ENCODE measurements around the gene RIOK1. TPM values are rescaled to one million over a fixed set of nuclear protein-coding genes. Genes with fewer than 3 reads are reported as not detected.

The RIOK1 gene
- total and polyA plus RNA-seq, 5 donors = 7.7 to 14.3 (median 13.2) TPM

DNA sequence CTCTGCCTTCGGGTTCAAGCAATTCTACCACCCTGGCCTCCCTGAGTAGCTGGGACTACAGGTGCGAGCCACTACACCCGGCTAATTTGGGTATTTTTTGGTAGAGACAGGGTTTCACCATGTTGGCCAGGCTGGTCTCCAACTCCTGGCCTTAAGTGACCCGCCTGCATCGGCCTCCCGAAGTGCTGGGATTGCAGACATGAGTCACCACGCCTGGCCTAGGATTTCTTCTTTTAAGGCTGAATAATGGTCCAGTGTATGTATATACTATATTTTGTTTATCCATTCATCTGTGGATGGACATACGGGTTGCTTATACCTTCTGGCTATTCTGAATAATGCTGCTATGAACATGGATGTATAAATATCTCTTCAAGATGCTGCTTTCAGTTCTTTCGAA lies 17.1 kb downstream of the RIOK1 start:
- Histone ChIP-seq H3K27me3 (ENCODE audit: control insufficient read depth, insufficient read depth) (no peaks in the 10 kb centered on the region), H3K4me3 (ENCODE audit: low read length) (no peak overlapping the region), H3K27ac (ENCODE audit: low read length) (no peak overlapping the region), H3K9me3 (ENCODE audit: control insufficient read depth, low read length) (no peaks in the 10 kb centered on the region), H3K4me1 (ENCODE audit: control insufficient read depth, insufficient read depth, low read length) (no peaks in the 10 kb centered on the region)
- no peak for DNase-seq
- no peak for ATAC-seq
- WGBS = 90% methylated on average over 9 of the region's 9 CpGs
- intact Hi-C loops (cut with DNase I) = loop anchor here in 1 of 4 donors (10.0 kb wide), 1 partner anchor 102 kb away; no protein-coding TSS in a partner anchor

GRCh38 chr6:7409740-7410139 lies 20.1 kb downstream of the RIOK1 start:
- Histone ChIP-seq H3K4me3 (ENCODE audit: low read length) (no peak overlapping the region), H3K27ac (ENCODE audit: low read length) (no peak overlapping the region), H3K9me3 (ENCODE audit: control insufficient read depth, low read length) (no peaks in the 10 kb centered on the region), H3K27me3 (ENCODE audit: control insufficient read depth, insufficient read depth) (no peaks in the 10 kb centered on the region), H3K4me1 (ENCODE audit: control insufficient read depth, insufficient read depth, low read length) (no peaks in the 10 kb centered on the region)
- DNase-seq (no peak), ATAC-seq (no peak)
- 94% methylated on average over 6 of the region's 6 CpGs for WGBS
- intact Hi-C loops (cut with DNase I) = loop anchor here in 3 of 4 donors (10.0 kb wide), 2 partner anchors 105 to 165 kb away; no protein-coding TSS in a partner anchor

- Histone ChIP-seq H3K27me3 (ENCODE audit: control insufficient read depth, insufficient read depth) (no peaks in the 10 kb centered on the region), H3K4me3 (ENCODE audit: low read length) (no peak overlapping the region), H3K27ac (ENCODE audit: low read length) (no peak overlapping the region), H3K9me3 (ENCODE audit: control insufficient read depth, low read length) (no peaks in the 10 kb centered on the region), H3K4me1 (ENCODE audit: control insufficient read depth, insufficient read depth, low read length) (no peaks in the 10 kb centered on the region)
- ATAC-seq (no peak), DNase-seq (no peak)
- WGBS = 95% methylated on average over 4 of the region's 4 CpGs
- intact Hi-C loops (cut with DNase I) = loop anchor here in 2 of 4 donors (10.0 kb wide), 1 partner anchor 164 kb away; no protein-coding TSS in a partner anchor
Observed at GRCh38 chr6:7410851-7411250, 21.2 kb downstream of the RIOK1 start.

DNA sequence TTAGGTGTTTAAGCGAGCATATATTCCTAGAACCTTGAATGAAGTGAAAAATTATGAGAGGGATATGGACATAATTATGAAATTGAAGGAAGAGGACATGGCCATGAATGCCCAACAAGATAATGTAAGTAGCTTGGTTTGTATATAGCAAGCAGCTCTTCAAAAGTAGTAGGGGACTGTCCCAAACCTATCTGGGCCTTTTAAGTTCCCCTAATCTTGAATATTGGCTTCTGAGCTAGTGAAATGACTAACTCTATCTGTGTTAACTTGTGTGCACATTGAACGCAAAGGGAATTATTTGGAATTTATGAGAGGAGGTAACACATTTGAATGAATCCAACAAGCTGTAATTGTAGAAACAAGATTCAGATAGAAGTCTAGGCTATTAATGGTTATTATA lies 21.7 kb downstream of the RIOK1 start:
- intact Hi-C loops (cut with DNase I) = loop anchor here in 2 of 4 donors (10.0 kb wide), 1 partner anchor 163 kb away; no protein-coding TSS in a partner anchor
- no peak overlapping the region for H3K4me3 ChIP-seq (ENCODE audit: low read length)
- no peaks in the 10 kb centered on the region for H3K9me3 ChIP-seq (ENCODE audit: control insufficient read depth, low read length)
- 96% methylated on average over 2 of the region's 2 CpGs for WGBS
- H3K27ac ChIP-seq (ENCODE audit: low read length) = no peak overlapping the region
- no peak for DNase-seq
- no peaks in the 10 kb centered on the region for H3K27me3 ChIP-seq (ENCODE audit: control insufficient read depth, insufficient read depth)
- ATAC-seq = no peak
- no peaks in the 10 kb centered on the region for H3K4me1 ChIP-seq (ENCODE audit: control insufficient read depth, insufficient read depth, low read length)

DNA sequence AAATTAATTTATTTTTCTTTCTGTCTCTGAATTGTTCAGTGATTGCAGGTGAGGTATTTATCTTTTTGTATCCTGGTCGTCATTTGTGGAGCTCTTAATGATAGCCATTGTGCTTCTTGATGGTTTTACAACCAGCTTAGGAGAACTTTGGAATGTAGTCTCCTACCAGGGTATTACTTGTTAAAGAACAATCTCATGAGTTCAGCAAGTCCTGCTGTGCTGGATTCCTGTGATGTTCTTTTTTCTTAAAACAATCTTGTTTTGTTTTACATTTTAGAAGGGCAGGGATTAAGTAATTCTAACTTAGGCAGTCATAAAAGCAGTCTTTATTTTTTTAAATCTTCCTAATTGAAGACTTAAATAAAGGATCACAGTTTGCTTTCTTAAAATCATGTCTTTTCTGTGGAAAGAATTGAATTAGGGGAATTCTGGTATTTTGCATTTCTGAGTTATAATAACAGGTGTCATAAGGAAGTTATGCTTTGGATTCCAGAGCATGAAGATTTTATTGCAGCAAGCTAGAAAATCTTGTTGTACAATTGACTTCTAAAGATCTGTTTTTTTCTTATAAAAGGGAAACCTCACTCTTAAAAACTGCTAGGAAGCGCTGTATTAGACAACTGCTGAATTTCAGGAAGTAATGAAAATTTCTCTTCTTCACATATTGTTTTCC lies 23.7 kb downstream of the RIOK1 start:
- Histone ChIP-seq H3K4me3 (ENCODE audit: low read length) (no peak overlapping the region), H3K27me3 (ENCODE audit: control insufficient read depth, insufficient read depth) (no peaks in the 10 kb centered on the region), H3K4me1 (ENCODE audit: control insufficient read depth, insufficient read depth, low read length) (no peaks in the 10 kb centered on the region), H3K27ac (ENCODE audit: low read length) (no peak overlapping the region), H3K9me3 (ENCODE audit: control insufficient read depth, low read length) (no peaks in the 10 kb centered on the region)
- intact Hi-C loops (cut with DNase I) = loop anchor here in 2 of 4 donors (10.0 kb wide), 1 partner anchor 162 kb away; no protein-coding TSS in a partner anchor
- 76% methylated on average over 2 of the region's 2 CpGs for WGBS
- ATAC-seq (no peak), DNase-seq (no peak)

DNA sequence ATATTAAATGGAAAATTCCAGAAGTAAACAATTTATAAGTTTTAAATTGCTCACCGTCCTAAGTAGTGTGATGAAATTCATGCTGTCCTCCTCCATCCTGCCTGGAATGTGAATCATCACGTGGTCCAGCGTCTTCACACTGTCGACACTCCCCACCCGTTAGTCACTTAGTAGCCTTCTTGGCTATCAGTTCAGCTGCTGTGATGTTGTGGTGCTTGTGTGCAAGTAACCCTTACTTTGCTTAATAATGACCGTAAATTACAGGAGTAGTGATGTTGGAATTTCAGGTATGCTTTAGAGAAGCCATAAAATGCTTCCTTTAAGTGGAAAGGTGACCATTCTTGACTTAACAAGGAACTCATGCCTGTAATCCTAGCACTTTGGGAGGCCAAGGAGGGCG lies 25.2 kb downstream of the RIOK1 start:
- H3K4me1 ChIP-seq (ENCODE audit: control insufficient read depth, insufficient read depth, low read length) = no peaks in the 10 kb centered on the region
- intact Hi-C loops (cut with DNase I) = loop anchor here in 2 of 4 donors (10.0 kb wide), 1 partner anchor 160 kb away; no protein-coding TSS in a partner anchor
- H3K9me3 ChIP-seq (ENCODE audit: control insufficient read depth, low read length) = no peaks in the 10 kb centered on the region
- H3K27ac ChIP-seq (ENCODE audit: low read length) = no peak overlapping the region
- H3K4me3 ChIP-seq (ENCODE audit: low read length) = no peak overlapping the region
- no peak for ATAC-seq
- 71% methylated on average over 7 of the region's 7 CpGs for WGBS
- no peak for DNase-seq
- no peaks in the 10 kb centered on the region for H3K27me3 ChIP-seq (ENCODE audit: control insufficient read depth, insufficient read depth)

DNA sequence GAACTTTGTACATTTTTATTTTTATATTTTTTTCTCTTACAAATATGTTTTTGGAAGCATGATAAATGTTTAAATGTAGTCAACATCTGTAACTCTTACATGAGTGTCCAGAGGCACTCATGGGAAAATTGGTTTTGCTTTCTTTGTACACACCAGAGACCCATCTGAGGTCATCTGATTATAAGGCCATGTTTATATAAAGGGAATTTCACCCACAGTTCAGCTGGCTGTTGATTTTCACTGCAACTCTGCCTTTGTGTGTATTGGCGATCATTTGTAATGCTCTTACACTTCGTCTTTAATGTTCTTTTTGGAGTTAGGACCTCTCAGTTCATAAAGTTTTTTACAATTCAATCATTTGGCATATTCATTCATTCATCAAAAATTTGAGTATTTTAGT lies 28.1 kb downstream of the RIOK1 start:
- Histone ChIP-seq H3K4me1 (ENCODE audit: control insufficient read depth, insufficient read depth, low read length) (no peaks in the 10 kb centered on the region), H3K27ac (ENCODE audit: low read length) (no peak overlapping the region), H3K9me3 (ENCODE audit: control insufficient read depth, low read length) (no peaks in the 10 kb centered on the region), H3K4me3 (ENCODE audit: low read length) (no peak overlapping the region), H3K27me3 (ENCODE audit: control insufficient read depth, insufficient read depth) (no peaks in the 10 kb centered on the region)
- DNase-seq (no peak), ATAC-seq (no peak)
- 90% methylated on average over 2 of the region's 2 CpGs for WGBS
- intact Hi-C loops (cut with DNase I) = loop anchor here in 2 of 4 donors (10.0 kb wide), 1 partner anchor 157 kb away; no protein-coding TSS in a partner anchor

DNA sequence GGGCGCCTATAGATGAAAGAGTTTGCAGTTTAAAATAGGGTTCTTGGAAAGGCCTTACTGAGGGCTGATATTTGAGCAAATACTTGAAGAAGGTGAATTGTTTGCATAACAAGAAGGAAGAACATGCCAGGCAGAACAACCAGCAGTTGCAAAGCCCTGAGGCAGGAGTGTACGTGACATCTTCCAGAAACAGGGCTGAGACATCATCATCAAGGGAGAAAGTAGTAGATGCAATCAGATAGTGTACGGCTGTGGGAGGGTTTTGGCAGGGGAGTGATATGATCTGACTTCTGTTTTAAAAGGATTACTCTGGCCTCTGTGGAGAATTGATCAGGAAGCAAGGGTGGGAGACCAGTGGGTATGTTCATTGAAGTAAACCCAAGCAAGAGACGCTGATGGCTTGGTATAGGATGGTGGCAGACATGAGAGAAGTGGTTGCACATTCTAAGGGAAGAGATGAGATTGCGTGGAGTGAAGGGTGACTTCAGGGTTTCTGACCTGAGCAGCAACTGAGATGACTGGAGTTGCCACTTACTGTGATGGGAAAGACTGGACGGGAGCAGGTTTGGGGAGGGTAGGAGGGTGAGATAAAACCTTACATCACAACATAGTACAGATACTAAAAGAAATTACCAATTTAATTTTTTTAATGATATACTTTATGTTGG lies 28.8 kb downstream of the RIOK1 start:
- WGBS = 79% methylated on average over 6 of the region's 6 CpGs
- ATAC-seq = no peak
- Histone ChIP-seq H3K4me3 (ENCODE audit: low read length) (no peak overlapping the region), H3K4me1 (ENCODE audit: control insufficient read depth, insufficient read depth, low read length) (no peaks in the 10 kb centered on the region), H3K9me3 (ENCODE audit: control insufficient read depth, low read length) (no peaks in the 10 kb centered on the region), H3K27ac (ENCODE audit: low read length) (no peak overlapping the region), H3K27me3 (ENCODE audit: control insufficient read depth, insufficient read depth) (no peaks in the 10 kb centered on the region)
- intact Hi-C loops (cut with DNase I) = loop anchor here in 2 of 4 donors (10.0 kb wide), 1 partner anchor 156 kb away; no protein-coding TSS in a partner anchor
- no peak for DNase-seq

DNA sequence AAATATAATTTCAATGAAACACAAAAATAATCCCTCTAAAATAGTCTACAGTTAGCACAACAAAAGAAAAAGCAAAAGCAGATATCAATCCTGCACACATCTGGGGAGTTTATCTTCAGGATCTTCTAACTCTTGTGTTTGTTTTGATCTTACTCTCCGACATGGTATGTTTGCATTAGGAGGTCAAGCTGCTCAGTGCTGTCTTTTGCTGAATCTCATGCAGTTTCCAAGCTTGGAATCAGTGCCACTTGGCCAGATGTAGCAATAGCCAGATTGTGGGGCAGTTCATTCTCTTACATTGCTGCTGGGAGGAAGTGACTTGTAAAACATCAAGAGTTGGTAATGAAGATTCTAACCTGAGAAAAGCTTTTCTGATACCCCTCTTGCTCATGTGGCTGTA lies 29.5 kb downstream of the RIOK1 start:
- H3K27ac ChIP-seq (ENCODE audit: low read length) = no peak overlapping the region
- H3K9me3 ChIP-seq (ENCODE audit: control insufficient read depth, low read length) = no peaks in the 10 kb centered on the region
- H3K4me3 ChIP-seq (ENCODE audit: low read length) = no peak overlapping the region
- no peak for DNase-seq
- 62% methylated on average over 1 of the region's 1 CpG for WGBS
- no peaks in the 10 kb centered on the region for H3K27me3 ChIP-seq (ENCODE audit: control insufficient read depth, insufficient read depth)
- intact Hi-C loops (cut with DNase I) = loop anchor here in 2 of 4 donors (10.0 kb wide), 1 partner anchor 156 kb away; no protein-coding TSS in a partner anchor
- ATAC-seq = no peak
- H3K4me1 ChIP-seq (ENCODE audit: control insufficient read depth, insufficient read depth, low read length) = no peaks in the 10 kb centered on the region

GRCh38 chr6:7421066-7421465 lies 31.5 kb downstream of the RIOK1 start:
- H3K4me1 ChIP-seq (ENCODE audit: control insufficient read depth, insufficient read depth, low read length) = no peaks in the 10 kb centered on the region
- H3K4me3 ChIP-seq (ENCODE audit: low read length) = no peak overlapping the region
- DNase-seq (no peak), ATAC-seq (no peak)
- no peak overlapping the region for H3K27ac ChIP-seq (ENCODE audit: low read length)
- intact Hi-C loops (cut with DNase I) = loop anchor here in 2 of 4 donors (10.0 kb wide), 2 partner anchors 124 to 194 kb away; partner anchors contain the start of gene DSP (in 1 of the 2)
- 95% methylated on average over 3 of the region's 3 CpGs for WGBS
- H3K9me3 ChIP-seq (ENCODE audit: control insufficient read depth, low read length) = no peaks in the 10 kb centered on the region
- H3K27me3 ChIP-seq (ENCODE audit: control insufficient read depth, insufficient read depth) = no peaks in the 10 kb centered on the region

GRCh38 chr6:7424058-7424457 lies 34.5 kb downstream of the RIOK1 start:
- Histone ChIP-seq H3K27me3 (ENCODE audit: control insufficient read depth, insufficient read depth) (no peaks in the 10 kb centered on the region), H3K4me1 (ENCODE audit: control insufficient read depth, insufficient read depth, low read length) (no peaks in the 10 kb centered on the region), H3K4me3 (ENCODE audit: low read length) (no peak overlapping the region), H3K27ac (ENCODE audit: low read length) (no peak overlapping the region), H3K9me3 (ENCODE audit: control insufficient read depth, low read length) (no peaks in the 10 kb centered on the region)
- intact Hi-C loops (cut with DNase I) = loop anchor here in 2 of 4 donors (10.0 kb wide), 2 partner anchors 121 to 191 kb away; partner anchors contain the start of gene DSP (in 1 of the 2)
- ATAC-seq (no peak), DNase-seq (no peak)
- WGBS = 81% methylated on average over 5 of the region's 5 CpGs
